DLD1 (cell line): ENCODE measurements around the gene MRAS.

ENCODE experiments used
- in situ Hi-C: cut with HindIII; loops from 2 replicates; pipeline ENCODE4 v1.10.0; 2017; ENCODE audit warnings: low sequenced_read_pairs

MRAS gene

GRCh38 chr3:138347960-138348753, at the start of gene MRAS:
Gene MRAS, plus strand, starts transcription at chr3:138348579. Its CDS starts 24,305 bp downstream, at chr3:138372884.
- in situ Hi-C loops: no loop called here

GRCh38 chr3:138300647-138301046, 47.7 kb upstream of the MRAS start:
- in situ Hi-C loops: no loop called here

DNA sequence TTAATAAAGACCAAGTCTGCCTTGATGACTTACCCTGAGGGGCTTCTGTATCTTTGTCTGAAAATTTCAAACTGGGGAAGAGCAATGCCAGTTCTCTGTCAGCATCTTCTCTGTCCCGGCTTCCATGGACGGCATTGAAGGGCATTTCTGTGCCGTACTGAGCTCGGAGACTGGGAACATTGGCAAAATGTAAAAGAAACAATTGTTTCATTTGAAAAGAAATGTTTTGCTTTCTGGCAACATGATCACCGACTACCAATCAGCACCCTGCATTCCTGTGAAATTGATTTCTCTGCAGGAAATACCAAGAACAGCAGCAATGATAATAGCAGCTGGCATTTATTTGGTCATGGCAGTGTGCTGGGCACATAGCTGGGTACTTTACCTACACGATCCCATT, 44.9 kb upstream of the MRAS start:
- in situ Hi-C loops: no loop called here

DNA sequence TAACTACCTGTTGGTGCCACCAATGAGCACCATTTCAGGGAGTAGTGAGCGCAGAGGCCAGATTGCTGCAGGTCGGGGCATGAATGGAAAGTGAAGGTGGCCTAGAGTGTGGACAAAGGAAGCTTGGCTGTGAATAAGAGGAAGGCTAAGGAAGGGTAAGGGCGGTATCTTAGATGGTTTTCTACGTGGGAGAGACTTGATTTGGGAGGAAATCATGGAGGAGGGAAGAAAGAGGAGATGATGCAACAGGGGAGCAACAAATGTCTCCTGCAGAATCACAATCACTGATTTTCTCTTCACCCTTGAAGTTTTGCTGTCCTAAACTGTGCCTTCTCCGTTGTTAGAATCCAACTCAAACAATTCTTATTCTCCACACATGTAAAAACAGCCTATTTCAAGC, 40.5 kb upstream of the MRAS start:
- in situ Hi-C loops: no loop called here

- in situ Hi-C loops: no loop called here
Measured at GRCh38 chr3:138308783-138309182, 39.6 kb upstream of the MRAS start.

- in situ Hi-C loops: no loop called here
Measured at GRCh38 chr3:138310494-138310893, 37.9 kb upstream of the MRAS start.

GRCh38 chr3:138314751-138315150, 33.6 kb upstream of the MRAS start:
- in situ Hi-C loops: no loop called here

- in situ Hi-C loops: no loop called here
Measured at GRCh38 chr3:138317687-138318086, 30.7 kb upstream of the MRAS start.

GRCh38 chr3:138323971-138324370, 24.4 kb upstream of the MRAS start:
- in situ Hi-C loops: no loop called here

DNA sequence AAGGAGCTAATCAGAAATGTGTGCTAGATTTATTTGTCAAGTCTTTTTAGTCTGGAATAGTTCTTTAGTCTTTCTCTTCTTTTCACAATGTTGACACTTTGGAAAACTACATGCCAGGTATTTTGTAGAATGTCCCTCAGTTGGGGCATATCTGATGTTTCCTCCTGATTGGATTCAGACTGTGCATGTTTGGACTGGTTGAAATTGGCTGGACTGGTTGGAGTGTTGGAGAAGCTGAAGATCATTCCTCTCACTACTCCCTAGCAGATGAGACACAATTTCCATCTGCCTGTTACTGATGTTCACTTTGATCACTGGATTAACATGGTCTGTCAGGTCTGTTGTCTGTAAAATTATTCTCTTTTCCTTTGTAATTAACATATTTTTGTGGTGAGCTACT, 22.4 kb upstream of the MRAS start:
- in situ Hi-C loops: no loop called here

- in situ Hi-C loops: no loop called here
Measured at GRCh38 chr3:138326866-138327595, 21.3 kb upstream of the MRAS start.

DNA sequence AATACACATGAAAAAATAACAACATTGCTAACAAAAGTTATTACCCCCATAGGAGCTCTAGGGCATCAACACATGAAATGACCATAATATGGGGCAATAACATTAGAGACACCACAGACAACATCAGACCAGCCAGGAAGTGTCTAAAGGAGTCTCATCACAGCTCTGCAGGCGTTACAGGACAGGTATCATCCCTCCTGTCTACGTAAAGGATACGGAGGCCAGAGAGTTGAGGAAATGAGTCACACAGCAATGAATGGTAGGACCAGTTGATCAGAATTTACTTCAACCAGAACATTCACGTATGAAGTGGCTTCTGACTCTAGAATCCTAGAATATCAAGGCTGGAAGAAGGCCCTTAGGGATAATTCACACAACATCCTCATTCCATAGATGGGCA, 20.5 kb upstream of the MRAS start:
- in situ Hi-C loops: no loop called here

GRCh38 chr3:138328341-138328740, 20.0 kb upstream of the MRAS start:
- in situ Hi-C loops: no loop called here

- in situ Hi-C loops: no loop called here
Measured at GRCh38 chr3:138329127-138329983, 19.0 kb upstream of the MRAS start, which contains the start of gene NME9. Gene NME9, minus strand, starts transcription at chr3:138329851. Its CDS starts 516 bp downstream, at chr3:138329335.

DNA sequence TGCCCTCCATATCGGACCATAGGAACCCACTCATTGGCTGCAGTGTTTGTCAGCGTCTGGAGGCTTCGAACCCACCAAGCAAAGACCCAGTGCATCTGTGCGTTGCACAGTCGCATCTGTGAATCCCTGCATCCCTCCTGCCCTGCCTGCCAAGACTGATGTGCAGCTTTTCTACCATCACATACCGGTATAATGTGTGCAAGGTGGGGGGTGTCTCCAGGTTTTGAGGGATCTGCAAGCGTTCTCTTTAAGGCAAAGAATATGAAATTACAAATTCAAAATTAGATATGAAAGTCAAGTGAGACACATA, 18.4 kb upstream of the MRAS start:
- in situ Hi-C loops: no loop called here

DNA sequence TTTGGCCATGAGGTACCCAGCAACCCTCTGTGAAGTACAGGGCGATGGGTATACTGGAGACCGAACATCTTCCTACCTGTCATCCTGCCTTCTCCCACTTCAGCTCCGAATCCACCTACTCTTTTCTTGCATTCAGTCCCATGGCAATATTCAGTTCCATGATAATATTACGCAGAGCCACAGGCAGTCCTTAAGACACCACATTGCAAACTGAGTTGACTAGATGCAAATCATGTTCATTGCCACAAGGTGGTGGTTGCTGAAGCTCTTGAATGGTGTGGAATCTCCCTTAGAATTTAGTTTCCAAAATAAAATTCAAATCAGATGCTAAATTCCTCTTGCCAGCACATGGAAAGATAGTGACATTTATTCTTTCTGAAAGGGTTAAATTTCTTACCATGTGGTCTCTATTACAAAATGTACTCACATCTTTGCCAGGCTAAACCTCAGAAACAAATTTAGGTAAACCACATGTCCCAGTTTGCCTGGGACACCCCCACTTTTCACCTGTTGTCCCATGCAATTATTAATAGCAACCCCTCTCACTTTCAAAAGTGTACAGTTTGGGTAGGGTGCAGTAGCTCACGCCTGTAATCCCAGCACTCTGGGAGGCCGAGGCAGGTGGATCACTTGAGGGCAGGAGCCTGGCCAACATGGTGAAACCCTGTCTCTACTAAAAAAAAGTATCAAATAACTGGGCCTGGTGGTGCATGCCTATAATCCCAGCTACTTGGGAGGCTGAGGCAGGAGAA, 17.1 kb upstream of the MRAS start:
- in situ Hi-C loops: no loop called here

DNA sequence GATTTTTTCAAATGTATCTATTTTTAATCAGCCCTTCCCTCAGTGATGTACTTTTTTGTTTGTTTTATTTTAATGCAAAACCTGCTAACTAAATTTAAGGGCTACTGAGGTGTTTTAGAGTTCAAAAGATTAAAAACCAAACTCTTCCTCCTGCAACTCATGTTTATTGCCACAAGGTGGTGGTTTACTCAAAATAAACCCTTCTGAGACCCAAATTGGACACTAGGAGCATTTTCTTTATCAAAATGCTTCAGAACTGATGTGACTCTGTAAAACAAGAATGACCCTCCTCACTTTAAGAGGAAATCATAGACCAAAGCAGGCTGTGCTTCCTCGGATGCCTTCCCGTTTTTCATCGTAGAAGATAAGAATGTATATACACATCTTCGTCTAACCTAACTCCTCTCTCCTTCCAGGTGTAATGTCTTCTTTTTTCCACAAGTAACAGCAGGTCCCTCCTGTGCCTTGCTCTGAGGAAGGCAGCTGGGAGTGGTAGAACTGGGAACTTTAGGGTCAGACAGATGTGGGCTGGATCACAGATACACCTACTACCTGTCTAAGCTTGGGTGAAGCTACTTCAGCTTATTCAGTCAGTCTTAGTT, 15.8 kb upstream of the MRAS start:
- in situ Hi-C loops: no loop called here

DNA sequence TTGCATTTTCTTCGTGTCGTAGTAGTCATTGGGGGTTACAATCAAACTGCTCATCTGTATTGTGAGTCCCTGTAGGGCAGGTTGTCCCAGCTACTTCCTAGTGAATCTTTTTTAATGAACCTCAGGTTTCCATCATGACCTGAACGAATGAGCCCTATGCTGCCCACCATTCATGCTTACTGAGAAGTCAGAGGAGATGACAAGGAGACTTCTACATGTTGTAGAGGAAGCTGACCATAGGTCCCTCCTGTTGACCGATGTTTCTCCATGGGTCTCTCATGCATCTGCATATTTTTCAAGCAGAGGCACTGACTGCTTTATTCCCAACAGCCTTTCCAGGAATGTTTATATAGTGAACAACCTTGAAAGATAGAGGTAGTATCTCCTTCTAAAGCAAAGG, 13.8 kb upstream of the MRAS start:
- in situ Hi-C loops: no loop called here

GRCh38 chr3:138336454-138336999, 11.9 kb upstream of the MRAS start:
- in situ Hi-C loops: no loop called here

DNA sequence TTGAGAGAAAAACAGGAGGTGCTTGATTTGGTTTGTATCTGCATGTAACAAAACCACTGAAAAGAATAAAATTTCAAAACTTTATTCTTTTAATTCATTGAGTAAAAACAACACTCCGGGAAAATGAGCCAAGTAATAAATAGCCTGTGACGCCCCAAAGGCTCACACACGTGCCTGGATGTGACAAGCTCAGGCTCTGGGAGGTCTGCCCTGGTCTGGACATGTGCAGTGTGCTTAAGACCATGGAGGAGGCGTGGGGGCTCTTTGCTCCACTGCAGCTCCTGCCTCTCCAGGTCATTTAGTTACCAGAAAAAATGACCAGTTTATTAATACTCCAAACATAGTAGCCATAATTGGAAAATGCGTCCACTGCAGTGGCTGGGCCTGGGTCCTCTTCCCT, 10.1 kb upstream of the MRAS start:
- in situ Hi-C loops: no loop called here
